K562 (cell line): Measurements from ENCODE around the gene GSDME. TPM values are rescaled to one million over a fixed set of nuclear protein-coding genes. Genes with fewer than 3 reads are reported as not detected.
A peak's percentile ranks its signal among the peaks of the same experiment; 100 is the strongest.

Source experiments
- CBFA2T3 ChIP-seq: fragments of 450-650 bp; IDR thresholded peaks from 2 replicates; pipeline ENCODE4 v1.6.1; 2017
- CREB3 ChIP-seq: fragments of 450-650 bp; conservative IDR thresholded peaks from 2 replicates; pipeline ENCODE4 v1.6.1; 2016; ENCODE audit warnings: missing genetic modification characterization, low read depth, mild to moderate bottlenecking, missing compliant biosample characterization, moderate library complexity
- HMGN3 ChIP-seq: IDR thresholded peaks from 2 replicates; pipeline ENCODE4 v1.6.1; 2011; ENCODE audit warnings: borderline replicate concordance, low read depth, mild to moderate bottlenecking, mixed read lengths, low read length; ENCODE audit not compliant: insufficient read length; ENCODE audit errors: extremely low read depth
- ID3 ChIP-seq, 2 experiments: fragments of 250-450 bp in 1 of 2; fragments of 450-650 bp in 1 of 2; sonication (Bioruptor Pico) in 1 of 2; IDR thresholded peaks; 2 replicates each; pipeline versions ENCODE4 v1.6.1 to v1.8.0; 2016 to 2021; ENCODE audit warnings: mild to moderate bottlenecking in 2 of 2, moderate library complexity in 2 of 2, missing compliant biosample characterization in 1 of 2, missing genetic modification characterization in 1 of 2
- MAFF ChIP-seq: IDR thresholded peaks from 2 replicates; pipeline ENCODE4 v1.6.1; 2012; ENCODE audit warnings: low read length, improper control_type of control experiment
- MAFK ChIP-seq: IDR thresholded peaks from 2 replicates; pipeline ENCODE4 v1.6.1; 2011; ENCODE audit warnings: low read length, improper control_type of control experiment
- RFX1 ChIP-seq: fragments of 450-650 bp; IDR thresholded peaks from 2 replicates; pipeline ENCODE4 v1.6.1; 2016; ENCODE audit warnings: mild to moderate bottlenecking, moderate library complexity
- SRSF3 ChIP-seq: fragments of 200-400 bp; formaldehyde crosslinking; IDR thresholded peaks from 2 replicates; pipeline ENCODE4 v1.6.1; 2016; ENCODE audit warnings: mild to moderate bottlenecking, low read length, moderate library complexity; ENCODE audit not compliant: insufficient read depth
- TFAP4 ChIP-seq: sonication (generic); formaldehyde crosslinking; IDR thresholded peaks from 2 replicates; pipeline ENCODE4 v1.8.0; 2022; ENCODE audit warnings: missing genetic modification reagents, mild to moderate bottlenecking, moderate library complexity, borderline replicate concordance
- ZBTB49 ChIP-seq: sonication (generic); formaldehyde crosslinking; IDR thresholded peaks from 2 replicates; pipeline ENCODE4 v1.8.0; 2022; ENCODE audit warnings: missing genetic modification reagents, mild to moderate bottlenecking, borderline replicate concordance
- polyA plus RNA-seq, 8 experiments: library from polyadenylated mRNA; depleted of rRNA in 4 of 8; stranded (reverse) in 5 of 8; unstranded in 3 of 8; fragments of >200 nt; fragmentation: Nextera tagmentation in 2 of 8; fragmentation: Illumina TruSeq in 1 of 8; extraction: Ambion mirVana in 2 of 8; extraction: Trizol in 1 of 8; gene quantifications; 2 replicates each; pipeline versions ENCODE4 v1.2.1 to v1.2.3, GENCODE V29; 2011 to 2014; ENCODE audit warnings: inconsistent platforms in 1 of 8, missing spikeins in 1 of 8
- total RNA-seq, 7 experiments: library from RNA; depleted of rRNA in 6 of 7; stranded (reverse); fragments of >200 nt in 6 of 7; fragmentation: Illumina TruSeq in 2 of 7; extraction: Trizol in 2 of 7; gene quantifications; 2 replicates each; pipeline versions ENCODE4 v1.2.1 to v1.2.3, GENCODE V29; 2011 to 2021; ENCODE audit warnings: low replicate concordance in 1 of 7

Gene GSDME
- total and polyA plus RNA-seq, 9 of the 15 experiments (the other 6 are each of a cell fraction or from before 2014, with no cell fraction given) = 0.37 to 1.9 (median 0.62) TPM

- no peak for TF ChIP-seq ID3 (CRISPR knock-in tag; IDR thresholded peaks at IDR 0.05)
- TF ChIP-seq ID3 (tag; IDR thresholded peaks at IDR 0.05) = no peak
- peak; percentile 86 for TF ChIP-seq TFAP4
- TF ChIP-seq MAFF = peak; percentile 65; the same call in 1 of the 2 replicates
- no peak for TF ChIP-seq RFX1
- no peak for TF ChIP-seq CBFA2T3
- TF ChIP-seq MAFK = peak; percentile 81
- TF ChIP-seq SRSF3 = no peak
- TF ChIP-seq HMGN3 = no peak
- no peak for TF ChIP-seq CREB3
- no peak for TF ChIP-seq ZBTB49 (CRISPR knock-in tag)
Measured at GRCh38 chr7:24732646-24733413, 24.4 kb downstream of the GSDME start (continued).
